ENCODE data around the gene BBS12.

The BBS12 gene

GRCh38 chr4:122689972-122690371 lies 42.5 kb upstream of the BBS12 start:
- TF ChIP-seq CEBPB (IDR thresholded peaks at IDR 0.05) (no peak), NFIC (IDR thresholded peaks at IDR 0.05) (no peak), EP300 (IDR thresholded peaks at IDR 0.05; ENCODE audit: borderline replicate concordance) (no peak), FOXM1 (IDR thresholded peaks at IDR 0.05; ENCODE audit: borderline replicate concordance, low read depth) (no peak), USF1 (IDR thresholded peaks at IDR 0.05) (no peak), TAF1 (IDR thresholded peaks at IDR 0.05; ENCODE audit: low read depth) (no peak), TCF12 (IDR thresholded peaks at IDR 0.05; ENCODE audit: low read depth) (no peak), RAD21 (IDR thresholded peaks at IDR 0.05; ENCODE audit: low read depth) (no peak), TEAD4 (IDR thresholded peaks at IDR 0.05) (no peak), EGR1 (IDR thresholded peaks at IDR 0.05) (no peak), REST (IDR thresholded peaks at IDR 0.05; ENCODE audit: low read depth) (no peak), YY1 (IDR thresholded peaks at IDR 0.05; ENCODE audit: low read depth) (no peak), CREB1 (IDR thresholded peaks at IDR 0.05; ENCODE audit: low read depth) (no peak)

- TF ChIP-seq EGR1 (IDR thresholded peaks at IDR 0.05) (no peak), TCF12 (IDR thresholded peaks at IDR 0.05; ENCODE audit: low read depth) (no peak)
Observed at GRCh38 chr4:122691988-122692387, 40.5 kb upstream of the BBS12 start.

GRCh38 chr4:122692641-122693520 lies 39.6 kb upstream of the BBS12 start:
- TF ChIP-seq ZBTB7A (IDR thresholded peaks at IDR 0.05; ENCODE audit: low read depth) (no peak), MAX (IDR thresholded peaks at IDR 0.05) (no peak), USF1 (IDR thresholded peaks at IDR 0.05) (no peak), CEBPB (IDR thresholded peaks at IDR 0.05) (no peak), NFIC (IDR thresholded peaks at IDR 0.05) (no peak), EP300 (IDR thresholded peaks at IDR 0.05; ENCODE audit: borderline replicate concordance) (no peak), TAF1 (IDR thresholded peaks at IDR 0.05; ENCODE audit: low read depth) (no peak), EGR1 (IDR thresholded peaks at IDR 0.05) (no peak), TCF12 (IDR thresholded peaks at IDR 0.05; ENCODE audit: low read depth) (no peak), TEAD4 (IDR thresholded peaks at IDR 0.05) (no peak), CREB1 (IDR thresholded peaks at IDR 0.05; ENCODE audit: low read depth) (no peak), REST (IDR thresholded peaks at IDR 0.05; ENCODE audit: low read depth) (no peak), FOXM1 (IDR thresholded peaks at IDR 0.05; ENCODE audit: borderline replicate concordance, low read depth) (no peak), YY1 (IDR thresholded peaks at IDR 0.05; ENCODE audit: low read depth) (no peak), RAD21 (IDR thresholded peaks at IDR 0.05; ENCODE audit: low read depth) (no peak)

GRCh38 chr4:122695226-122695625 lies 37.3 kb upstream of the BBS12 start:
- TF ChIP-seq TAF1 (IDR thresholded peaks at IDR 0.05; ENCODE audit: low read depth) (no peak), EGR1 (IDR thresholded peaks at IDR 0.05) (no peak), CEBPB (IDR thresholded peaks at IDR 0.05) (no peak), REST (IDR thresholded peaks at IDR 0.05; ENCODE audit: low read depth) (no peak), YY1 (IDR thresholded peaks at IDR 0.05; ENCODE audit: low read depth) (no peak), USF1 (IDR thresholded peaks at IDR 0.05) (no peak), NFIC (IDR thresholded peaks at IDR 0.05) (no peak), CREB1 (IDR thresholded peaks at IDR 0.05; ENCODE audit: low read depth) (no peak), RAD21 (IDR thresholded peaks at IDR 0.05; ENCODE audit: low read depth) (no peak), TCF12 (IDR thresholded peaks at IDR 0.05; ENCODE audit: low read depth) (no peak), MAX (IDR thresholded peaks at IDR 0.05) (no peak), EP300 (IDR thresholded peaks at IDR 0.05; ENCODE audit: borderline replicate concordance) (no peak), TEAD4 (IDR thresholded peaks at IDR 0.05) (no peak), ZBTB7A (IDR thresholded peaks at IDR 0.05; ENCODE audit: low read depth) (no peak), FOXM1 (IDR thresholded peaks at IDR 0.05; ENCODE audit: borderline replicate concordance, low read depth) (no peak)

Measured in Ishikawa (cell line).